A549 treated with CORT108297 at 1 μM for 4 hours (cell line): ENCODE results near the gene GET3. TPM values are rescaled to one million over a fixed set of nuclear protein-coding genes. Genes with fewer than 3 reads are reported as not detected.

Experiments used
- total RNA-seq: library from RNA; stranded (reverse); fragments of 200-300 nt; extraction: Qiagen RNA extraction; gene quantifications from 5 replicates; pipeline ENCODE4 v1.2.3, GENCODE V29; 2022

GET3 gene
- 67.6 to 102 TPM (median 95.8 TPM) in 5 replicates for total RNA-seq

GRCh38 chr19:12736995-12737834 lies at the start of gene GET3:
Gene GET3, plus strand, starts transcription at chr19:12737497. Its CDS starts 9 bp downstream, at chr19:12737506.

GRCh38 chr19:12696366-12697335 lies 40.6 kb upstream of the GET3 start, which contains the start of gene FBXW9:
Gene FBXW9, minus strand, starts transcription at chr19:12696631. Its CDS starts 50 bp downstream, at chr19:12696581.

GRCh38 chr19:12723641-12724426 lies 13.5 kb upstream of the GET3 start, which contains the start of gene TNPO2:
Gene TNPO2, minus strand, starts transcription at chr19:12723932. Its CDS starts 2,955 bp downstream, at chr19:12720977.

GRCh38 chr19:12751635-12752034 lies 14.3 kb downstream of the GET3 start, which contains the start of gene BEST2:
Gene BEST2, plus strand, starts transcription at chr19:12751791. Its CDS starts 802 bp downstream, at chr19:12752593.

GRCh38 chr19:12774588-12775555 lies 37.6 kb downstream of the GET3 start, which contains the start of gene HOOK2:
Gene HOOK2, minus strand, starts transcription at chr19:12775552. Its CDS starts 103 bp downstream, at chr19:12775449.

GRCh38 chr19:12791345-12792050 lies 54.2 kb downstream of the GET3 start, which contains the start of gene JUNB:
Gene JUNB, plus strand, starts transcription at chr19:12791486. Its CDS starts 286 bp downstream, at chr19:12791772.

Other genes starting within 250 kb of the GET3 start
- gene ZNF564, start 186.0 kb upstream of the GET3 start, total RNA-seq: 1.3 to 2.4 TPM (median 1.9 TPM) in 5 replicates
- 0.34 to 0.89 TPM (median 0.70 TPM) in 5 replicates for gene ZNF490, start 126.7 kb upstream of the GET3 start, total RNA-seq
- 4.8 to 5.5 TPM (median 5.3 TPM) in 5 replicates for gene ZNF791, start 126.6 kb upstream of the GET3 start, total RNA-seq
- 15.9 to 21.9 TPM (median 21.4 TPM) in 5 replicates for gene MAN2B1, start 70.8 kb upstream of the GET3 start, total RNA-seq
- gene WDR83, start 70.7 kb upstream of the GET3 start, total RNA-seq: 9.3 to 11.8 TPM (median 10.9 TPM) in 5 replicates
- gene DHPS, start 55.6 kb upstream of the GET3 start, total RNA-seq: 40.0 to 54.0 TPM (median 49.9 TPM) in 5 replicates
- not detected in 5 replicates for gene GNG14, start 49.5 kb upstream of the GET3 start, total RNA-seq
- gene FBXW9, start 40.9 kb upstream of the GET3 start, total RNA-seq: 8.7 to 14.0 TPM (median 13.4 TPM) in 5 replicates
- 25.5 to 39.5 TPM (median 35.3 TPM) in 5 replicates for gene TNPO2, start 13.6 kb upstream of the GET3 start, total RNA-seq
- gene TRIR, start 2.8 kb upstream of the GET3 start, total RNA-seq: 160 to 199 TPM (median 197 TPM) in 5 replicates
- gene BEST2, start 14.3 kb downstream of the GET3 start, total RNA-seq: 0.24 to 0.35 TPM (median 0.28 TPM) in 4 of 5 replicates, not detected in the other
- gene HOOK2, start 38.1 kb downstream of the GET3 start, total RNA-seq: 9.8 to 12.4 TPM (median 10.8 TPM) in 5 replicates
- gene JUNB, start 54.0 kb downstream of the GET3 start, total RNA-seq: 97.7 to 170 TPM (median 137 TPM) in 5 replicates
- 0.18 to 1.1 TPM (median 0.80 TPM) in 5 replicates for gene PRDX2, start 64.3 kb downstream of the GET3 start, total RNA-seq
- gene THSD8, start 64.6 kb downstream of the GET3 start, total RNA-seq: 6.2 to 15.8 TPM (median 9.6 TPM) in 4 of 5 replicates, not detected in the other
- gene RNASEH2A, start 69.1 kb downstream of the GET3 start, total RNA-seq: 37.6 to 51.5 TPM (median 48.6 TPM) in 5 replicates
- 0.10 to 0.27 TPM (median 0.14 TPM) in 4 of 5 replicates, not detected in the other for gene RTBDN, start 97.1 kb downstream of the GET3 start, total RNA-seq
- 1.5 to 2.0 TPM (median 1.9 TPM) in 5 replicates for gene MAST1, start 101.0 kb downstream of the GET3 start, total RNA-seq
- gene DNASE2, start 144.0 kb downstream of the GET3 start, total RNA-seq: 27.2 to 33.8 TPM (median 32.3 TPM) in 5 replicates
- 0.05 to 0.09 TPM (median 0.06 TPM) in 3 of 5 replicates, not detected in the others for gene KLF1, start 149.7 kb downstream of the GET3 start, total RNA-seq
- 8.8 to 10.0 TPM (median 9.4 TPM) in 5 replicates for gene GCDH, start 153.7 kb downstream of the GET3 start, total RNA-seq
- gene SYCE2, start 181.8 kb downstream of the GET3 start, total RNA-seq: 0.28 to 0.70 TPM (median 0.38 TPM) in 5 replicates
- 75.2 to 82.8 TPM (median 78.2 TPM) in 5 replicates for gene FARSA, start 196.2 kb downstream of the GET3 start, total RNA-seq
- 507 to 554 TPM (median 516 TPM) in 5 replicates for gene CALR, start 201.1 kb downstream of the GET3 start, total RNA-seq
- 70.7 to 86.3 TPM (median 80.4 TPM) in 5 replicates for gene RAD23A, start 208.4 kb downstream of the GET3 start, total RNA-seq
- 30.1 to 58.7 TPM (median 54.9 TPM) in 5 replicates for gene GADD45GIP1, start 219.7 kb downstream of the GET3 start, total RNA-seq
- gene DAND5, start 232.1 kb downstream of the GET3 start, total RNA-seq: 0.03 to 0.08 TPM (median 0.06 TPM) in 5 replicates